KMS-11 (cell line): ENCODE results near the gene IMMT.

Experiments
- H2AFZ ChIP-seq: fragments of 200-600 bp; sonication (generic); 2 replicates; pipeline ENCODE4 v1.6.1; 2016; ENCODE audit warnings: antibody characterized with exemption, mixed run types, low read depth
- H3K27ac ChIP-seq: fragments of 200-600 bp; sonication (generic); 2 replicates; pipeline ENCODE4 v1.6.1; 2016; ENCODE audit warnings: mild to moderate bottlenecking, mixed run types
- H3K27me3 ChIP-seq: fragments of 200-600 bp; sonication (generic); 2 replicates; pipeline ENCODE4 v1.6.1; 2017; ENCODE audit warnings: mild to moderate bottlenecking, low read depth, mixed run types, moderate library complexity; ENCODE audit not compliant: insufficient read depth
- H3K36me3 ChIP-seq: fragments of 200-600 bp; sonication (generic); 2 replicates; pipeline ENCODE4 v1.6.1; 2017; ENCODE audit warnings: mild to moderate bottlenecking, mixed run types; ENCODE audit not compliant: insufficient read depth
- H3K4me1 ChIP-seq: fragments of 200-600 bp; sonication (generic); 2 replicates; pipeline ENCODE4 v1.6.1; 2016; ENCODE audit warnings: mild to moderate bottlenecking, low read depth, mixed run types; ENCODE audit not compliant: poor library complexity, severe bottlenecking
- H3K4me2 ChIP-seq: fragments of 200-600 bp; sonication (generic); 2 replicates; pipeline ENCODE4 v1.7.0; 2016; ENCODE audit warnings: mild to moderate bottlenecking, mixed run types
- H3K4me3 ChIP-seq: fragments of 200-600 bp; sonication (generic); IDR thresholded peaks from 2 replicates; pipeline ENCODE4 v1.6.1; 2017; ENCODE audit warnings: low read depth, low read length, mixed read lengths; ENCODE audit not compliant: insufficient read depth
- H3K79me2 ChIP-seq: fragments of 200-600 bp; sonication (generic); 2 replicates; pipeline ENCODE4 v1.6.1; 2016; ENCODE audit warnings: low read depth, mixed run types; ENCODE audit not compliant: insufficient read depth
- H3K9ac ChIP-seq: fragments of 200-600 bp; sonication (generic); 2 replicates; pipeline ENCODE4 v1.6.1; 2016; ENCODE audit warnings: mild to moderate bottlenecking, mixed run types
- H4K20me1 ChIP-seq: fragments of 200-600 bp; sonication (generic); 2 replicates; pipeline ENCODE4 v1.6.1; 2016; ENCODE audit warnings: mild to moderate bottlenecking, mixed run types; ENCODE audit not compliant: insufficient read depth
- CTCF ChIP-seq: fragments of 200-600 bp; sonication (generic); conservative IDR thresholded peaks from 2 replicates; pipeline ENCODE4 v1.6.1; 2017; ENCODE audit warnings: low read depth, mild to moderate bottlenecking, antibody characterized with exemption, low read length, moderate library complexity, mixed read lengths

IMMT gene

GRCh38 chr2:86139981-86140380 is 55.3 kb downstream of the IMMT start:
- Histone ChIP-seq H3K4me1 (peaks cover 30% of the 10 kb centered on the region), H3K4me2 (no peak overlapping the region; the same call in 1 of the 2 replicates), H3K27me3 (no peaks in the 10 kb centered on the region), H3K36me3 (peaks cover under 1% of the 10 kb centered on the region; the same call in 1 of the 2 replicates), H3K27ac (no peak overlapping the region), H3K4me3 (no peak overlapping the region), H4K20me1 (no peaks in the 10 kb centered on the region), H3K9ac (no peak overlapping the region), H3K79me2 (no peaks in the 10 kb centered on the region), H2AFZ (no peak overlapping the region)
- no peak for TF ChIP-seq CTCF

GRCh38 chr2:86138736-86139625 is 56.3 kb downstream of the IMMT start:
- Histone ChIP-seq H2AFZ (no peak overlapping the region), H3K4me2 (no peak overlapping the region), H3K4me3 (no peak overlapping the region), H3K79me2 (no peaks in the 10 kb centered on the region), H3K27ac (no peak overlapping the region), H3K36me3 (peaks cover 9% of the 10 kb centered on the region; the same call in 1 of the 2 replicates), H3K4me1 (peaks cover 30% of the 10 kb centered on the region), H4K20me1 (no peaks in the 10 kb centered on the region), H3K27me3 (no peaks in the 10 kb centered on the region), H3K9ac (no peak overlapping the region)
- TF ChIP-seq CTCF = no peak

- no peak overlapping the region for H3K9ac ChIP-seq
- no peak overlapping the region for H3K4me3 ChIP-seq
- no peak overlapping the region for H3K4me2 ChIP-seq
- no peak overlapping the region for H3K27ac ChIP-seq
- peaks cover 22% of the 10 kb centered on the region; the same call in 1 of the 2 replicates for H3K36me3 ChIP-seq
- peaks cover 25% of the 10 kb centered on the region for H3K4me1 ChIP-seq
- no peak overlapping the region for H2AFZ ChIP-seq
- TF ChIP-seq CTCF = no peak
- H3K79me2 ChIP-seq = no peaks in the 10 kb centered on the region
- H4K20me1 ChIP-seq = no peaks in the 10 kb centered on the region
- H3K27me3 ChIP-seq = no peaks in the 10 kb centered on the region
These were observed 59.1 kb downstream of the IMMT start for GRCh38 chr2:86136141-86136540.

GRCh38 chr2:86135653-86136052 is 59.6 kb downstream of the IMMT start:
- no peak for TF ChIP-seq CTCF
- no peaks in the 10 kb centered on the region for H3K27me3 ChIP-seq
- H3K27ac ChIP-seq = no peak overlapping the region
- no peak overlapping the region for H3K4me3 ChIP-seq
- peaks cover 22% of the 10 kb centered on the region; the same call in 1 of the 2 replicates for H3K36me3 ChIP-seq
- no peak overlapping the region for H3K9ac ChIP-seq
- no peaks in the 10 kb centered on the region for H4K20me1 ChIP-seq
- no peaks in the 10 kb centered on the region for H3K79me2 ChIP-seq
- H2AFZ ChIP-seq = no peak overlapping the region
- H3K4me2 ChIP-seq = no peak overlapping the region
- peaks cover 20% of the 10 kb centered on the region for H3K4me1 ChIP-seq
